GM12801 (cell line): ENCODE measurements around the gene MEF2C.

ENCODE experiments used
- CTCF ChIP-seq: IDR thresholded peaks from one replicate; pipeline ENCODE4 v1.5.1; 2011; ENCODE audit warnings: control low read depth; ENCODE audit not compliant: insufficient read length; ENCODE audit errors: extremely low read depth

The MEF2C gene

GRCh38 chr5:88785746-88786565 lies 97.0 kb downstream of the MEF2C start:
- TF ChIP-seq CTCF: no peak

- TF ChIP-seq CTCF: no peak
Measured at GRCh38 chr5:88782571-88782970, 100.4 kb downstream of the MEF2C start.

GRCh38 chr5:88780736-88781135 lies 102.2 kb downstream of the MEF2C start:
- TF ChIP-seq CTCF: no peak

GRCh38 chr5:88778736-88779135 lies 104.2 kb downstream of the MEF2C start:
- no peak for TF ChIP-seq CTCF

GRCh38 chr5:88776692-88777091 lies 106.3 kb downstream of the MEF2C start:
- TF ChIP-seq CTCF: no peak

GRCh38 chr5:88772831-88773230 lies 110.2 kb downstream of the MEF2C start:
- TF ChIP-seq CTCF: no peak

- no peak for TF ChIP-seq CTCF
Measured at GRCh38 chr5:88772047-88772446, 110.9 kb downstream of the MEF2C start.
